ENCODE measurements around the gene CRYBG2.

CRYBG2 gene

GRCh38 chr1:26368006-26368405, 14.1 kb upstream of the CRYBG2 start:
- no peak for DNase-seq

GRCh38 chr1:26367441-26367840, 13.5 kb upstream of the CRYBG2 start:
- no peak for DNase-seq

- DNase-seq = no peak
Measured at GRCh38 chr1:26364956-26365355, 11.0 kb upstream of the CRYBG2 start.

- no peak for DNase-seq
Measured at GRCh38 chr1:26363549-26364448, 9.9 kb upstream of the CRYBG2 start.

DNA sequence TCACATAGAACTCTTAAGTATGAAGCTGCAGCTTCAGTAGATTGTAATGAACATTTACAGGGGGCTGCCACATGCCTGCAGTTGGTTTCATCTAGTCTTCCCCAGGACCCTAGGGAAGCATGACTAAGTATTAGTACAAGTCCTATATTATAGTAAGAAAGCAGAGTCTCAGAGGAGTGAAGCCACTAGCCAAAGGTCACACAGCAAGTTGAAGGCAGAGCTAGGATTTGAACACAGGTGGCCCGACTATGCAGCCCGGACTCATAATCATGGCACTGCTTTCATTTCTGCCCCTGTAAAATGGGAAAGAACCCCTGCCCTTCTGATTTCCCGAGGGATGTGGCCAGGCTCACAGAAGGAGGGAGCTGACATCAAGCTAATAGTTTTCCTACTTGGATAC, 8.4 kb upstream of the CRYBG2 start:
- no peak for DNase-seq

GRCh38 chr1:26361605-26362122, 7.7 kb upstream of the CRYBG2 start:
- no peak for DNase-seq

DNA sequence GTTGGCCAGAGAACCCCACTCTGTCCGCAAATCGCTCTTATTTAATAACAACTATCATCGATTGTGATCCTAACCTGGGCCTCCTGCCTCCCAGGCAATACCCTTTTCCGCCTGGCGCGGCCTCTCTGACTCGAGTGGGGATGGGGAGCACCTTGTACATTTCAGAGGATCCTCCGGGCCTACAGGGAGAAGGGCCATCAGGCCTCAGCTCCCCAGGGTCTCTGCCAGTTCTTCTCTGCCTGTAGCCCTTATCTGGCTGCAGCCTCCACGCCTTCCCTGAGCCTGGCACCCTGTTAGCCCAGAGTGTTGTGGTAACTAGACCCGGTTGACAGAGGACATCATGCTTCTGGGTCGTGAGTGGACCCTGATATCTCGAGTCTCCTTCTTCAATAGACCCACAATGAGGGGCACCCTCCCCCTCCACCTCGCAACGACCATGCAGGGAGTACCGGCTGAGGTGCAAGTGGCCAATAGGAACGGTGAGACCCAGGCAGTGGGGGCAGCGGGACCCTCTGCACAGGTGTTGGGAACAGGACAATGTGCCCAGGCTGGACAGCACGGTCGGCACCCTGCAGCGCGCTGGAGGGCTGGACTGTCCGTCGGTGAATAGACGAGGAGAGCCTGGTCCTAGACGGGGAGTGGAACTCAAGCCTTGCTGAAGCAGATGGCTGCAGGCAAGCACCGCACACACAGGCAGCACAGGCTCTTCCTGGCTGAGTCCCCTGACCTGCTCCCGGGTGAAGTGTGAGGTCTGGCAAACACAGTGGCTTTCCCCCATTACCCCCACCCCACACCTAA, 7.1 kb upstream of the CRYBG2 start:
- DNase-seq = no peak

DNA sequence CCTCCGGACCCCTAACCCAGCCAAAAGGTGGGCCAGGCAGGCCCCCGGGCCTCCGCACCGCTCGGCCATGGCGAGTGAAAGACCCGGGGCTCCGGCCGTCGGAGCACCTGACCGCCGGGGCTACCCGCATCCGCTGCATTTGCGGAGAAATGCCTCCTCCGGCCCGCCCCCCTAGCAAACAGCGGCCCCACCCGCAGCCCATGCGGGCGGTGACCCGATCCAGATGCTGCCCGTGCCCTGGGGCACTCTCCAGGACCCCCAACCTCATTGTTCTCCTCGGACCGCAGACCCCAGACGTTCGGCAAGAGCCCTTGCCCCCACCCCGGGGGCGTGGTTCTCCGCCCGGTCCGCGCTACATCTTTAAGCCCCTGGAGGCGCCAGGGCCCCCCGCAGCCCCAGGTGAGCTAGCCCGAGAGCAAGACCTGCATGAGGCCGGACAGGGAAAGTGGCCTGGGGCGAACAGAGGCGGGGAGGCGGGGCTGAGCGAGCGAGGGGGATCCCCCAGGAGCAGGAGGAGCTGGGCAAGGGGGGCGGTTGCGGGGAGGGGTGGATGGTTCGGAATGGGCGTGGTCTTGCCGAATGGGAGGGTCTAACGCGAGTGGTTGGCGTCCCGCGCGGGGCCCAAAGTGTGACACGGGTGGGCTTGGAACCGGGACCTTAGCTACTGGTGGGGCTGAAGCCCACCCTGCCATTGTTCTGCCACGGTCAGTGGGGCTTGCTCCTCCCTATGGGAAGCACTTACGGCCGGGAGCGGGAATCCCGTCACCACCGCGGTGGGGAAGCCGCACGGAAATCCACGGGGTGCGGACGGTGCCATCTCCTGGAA, 6.3 kb upstream of the CRYBG2 start:
- no peak for DNase-seq

DNA sequence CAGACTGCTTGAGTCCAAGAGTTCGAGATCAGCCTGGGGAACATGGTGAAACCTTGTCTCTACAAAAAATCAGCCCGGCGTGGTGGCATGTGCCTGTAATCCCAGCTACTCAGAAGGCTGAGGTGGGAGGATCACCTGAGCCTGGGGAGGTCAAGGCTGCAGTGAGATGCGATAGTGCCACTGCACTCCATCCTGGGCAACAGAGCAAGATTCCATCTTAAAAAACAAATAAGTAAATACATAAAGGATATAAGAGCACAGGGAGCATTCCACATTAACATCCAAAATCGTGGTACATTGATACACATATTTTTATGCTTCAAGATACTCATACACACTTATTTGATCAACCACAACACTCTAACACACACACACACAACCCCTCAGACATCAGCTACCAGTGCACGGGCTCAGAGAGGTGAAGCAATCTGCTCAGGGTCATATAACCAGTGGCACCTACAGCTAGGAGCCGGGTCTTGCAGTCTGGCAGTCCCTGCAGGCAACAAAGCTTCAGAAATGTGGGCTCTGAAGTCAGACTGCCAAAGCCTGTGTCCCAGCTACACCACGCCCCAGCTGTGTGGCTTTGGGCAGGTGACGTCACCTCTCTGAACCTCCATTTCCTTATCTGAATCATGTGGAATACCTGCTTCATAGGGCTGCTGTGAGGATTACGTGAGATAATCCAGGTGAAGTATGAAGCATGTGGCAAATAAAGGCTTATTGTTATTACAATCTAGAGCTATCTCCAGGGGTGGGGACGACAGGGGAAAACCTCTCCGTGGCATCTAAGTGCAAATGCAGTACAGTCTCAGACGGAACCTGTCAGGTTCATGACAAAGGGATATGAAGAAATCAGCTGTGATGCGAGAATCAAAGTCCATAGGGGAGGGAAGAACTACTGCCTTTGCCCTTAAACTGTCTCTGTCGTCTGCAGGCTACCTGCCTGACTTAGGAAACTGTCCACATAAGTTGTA, 4.8 kb upstream of the CRYBG2 start:
- DNase-seq = no peak

DNA sequence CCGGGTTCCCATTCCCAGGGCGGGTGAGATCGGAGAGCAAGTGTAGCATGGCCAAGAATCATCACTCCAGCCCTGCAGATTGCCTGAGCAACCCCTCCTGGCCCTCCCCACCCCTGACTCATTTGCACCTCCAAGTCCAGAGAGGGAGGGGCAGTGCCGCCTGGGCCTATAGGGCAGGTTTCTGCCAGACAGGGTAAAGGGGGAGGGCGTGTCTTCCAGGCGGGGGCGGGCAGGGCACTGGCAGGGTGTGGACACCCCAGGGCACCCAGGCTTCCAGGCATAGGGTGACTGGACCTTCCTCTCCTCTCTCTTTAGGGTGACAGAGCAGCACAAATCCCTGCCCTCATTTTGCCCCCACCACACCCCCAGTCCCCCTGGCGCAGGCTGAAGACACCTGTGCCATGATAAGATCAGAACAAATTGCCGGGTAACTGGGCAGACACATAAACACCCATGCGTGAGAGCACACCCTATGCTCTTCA, 3.2 kb upstream of the CRYBG2 start:
- no peak for DNase-seq

GRCh38 chr1:26356106-26356505, 2.2 kb upstream of the CRYBG2 start:
- no peak for DNase-seq

- no peak for DNase-seq
Measured at GRCh38 chr1:26354972-26355371, 1.0 kb upstream of the CRYBG2 start.

- DNase-seq = peak; percentile 57
Measured at GRCh38 chr1:26353210-26353859, 595 bp downstream of the CRYBG2 start.

- DNase-seq = no peak
Measured at GRCh38 chr1:26352338-26352679, 1.6 kb downstream of the CRYBG2 start.

- no peak for DNase-seq
Measured at GRCh38 chr1:26351590-26352337, 2.2 kb downstream of the CRYBG2 start.

- no peak for DNase-seq
Measured at GRCh38 chr1:26350701-26351589, 3.0 kb downstream of the CRYBG2 start.

DNA sequence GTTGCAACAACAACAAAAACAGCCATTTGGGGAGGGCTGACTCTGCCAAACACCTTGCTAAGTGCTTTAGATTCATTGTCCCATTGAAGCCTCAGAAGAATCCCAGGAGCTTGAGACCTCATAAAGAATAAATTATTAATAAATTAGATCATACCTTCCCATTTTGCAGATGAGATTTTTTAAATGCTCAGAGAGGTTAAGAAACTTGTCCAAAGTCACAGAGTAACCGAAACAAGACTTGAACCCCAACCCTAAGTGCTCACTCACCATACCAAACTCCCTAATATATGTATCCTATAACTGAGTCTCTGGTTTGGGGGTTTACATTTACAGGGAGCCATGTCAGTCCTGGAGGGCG, 3.6 kb downstream of the CRYBG2 start:
- DNase-seq = no peak

GRCh38 chr1:26349877-26350244, 4.1 kb downstream of the CRYBG2 start:
- DNase-seq = no peak

- DNase-seq = no peak
Measured at GRCh38 chr1:26349188-26349876, 4.6 kb downstream of the CRYBG2 start.
